DMS79 treated with DMSO at 0.1 percent for 48 hours (cell line): ENCODE results near the gene COG7.

ENCODE experiments used
- DNase-seq: peaks from one replicate; lab custom pipeline; 2025; lab: John Stamatoyannopoulos, UW

Gene COG7

DNA sequence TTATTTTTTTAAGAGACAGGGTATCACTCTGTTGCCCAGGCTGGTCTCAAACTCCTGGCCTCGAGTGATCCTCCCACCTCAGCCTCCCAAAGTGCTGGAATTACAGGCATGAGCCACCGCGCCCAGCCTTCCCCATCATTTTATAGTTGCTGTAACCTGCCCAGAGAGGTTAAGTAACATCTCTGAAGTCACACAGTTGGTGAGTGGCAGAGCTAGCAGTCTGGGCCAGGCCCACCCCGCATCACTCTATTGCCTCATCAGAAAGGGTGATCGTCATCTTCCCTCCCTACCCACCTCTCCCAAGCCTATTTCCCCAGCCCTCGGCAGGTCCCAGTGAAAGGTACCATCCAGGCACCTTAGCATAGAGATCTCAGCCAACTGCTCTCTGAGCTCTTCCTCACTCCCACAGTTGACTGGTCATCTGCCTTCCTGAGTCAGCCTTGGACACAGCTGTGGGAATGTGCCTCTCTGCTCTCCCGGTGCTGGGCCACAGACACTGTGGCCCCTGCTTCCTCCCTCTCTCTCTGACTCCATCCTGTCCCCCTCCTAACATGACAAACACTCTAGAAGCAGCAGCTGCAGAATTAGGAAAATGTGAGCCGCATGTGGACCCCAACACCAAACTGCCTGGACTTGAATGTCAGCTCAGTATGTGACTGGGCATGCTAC lies 93.8 kb downstream of the COG7 start:
- DNase-seq, result no peak

DNA sequence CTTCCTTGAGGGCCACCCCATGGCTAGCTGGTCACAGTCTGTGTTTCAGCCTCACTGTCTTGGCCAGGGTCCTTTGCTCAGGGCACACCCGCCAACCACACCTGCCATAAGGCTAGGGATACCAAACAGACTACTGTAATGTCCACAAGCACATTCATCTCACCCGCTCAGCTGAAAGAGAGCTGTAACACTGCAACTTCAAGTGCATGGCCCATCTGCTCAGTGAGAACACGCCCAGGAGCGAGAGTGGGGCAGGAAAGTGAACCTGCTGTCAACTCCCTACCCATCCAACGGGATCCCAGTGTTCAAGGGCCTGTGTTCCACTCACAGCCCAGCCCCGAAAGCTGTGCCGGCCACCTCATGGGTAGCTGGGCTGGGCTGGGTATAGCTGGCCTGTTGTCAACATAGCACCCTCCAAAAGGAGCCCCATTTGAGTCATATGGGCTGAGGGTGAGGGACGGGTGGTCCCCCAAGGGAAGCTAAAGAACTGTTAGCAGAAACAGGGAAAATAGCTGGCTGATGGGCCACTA lies 95.2 kb downstream of the COG7 start:
- no peak for DNase-seq

DNA sequence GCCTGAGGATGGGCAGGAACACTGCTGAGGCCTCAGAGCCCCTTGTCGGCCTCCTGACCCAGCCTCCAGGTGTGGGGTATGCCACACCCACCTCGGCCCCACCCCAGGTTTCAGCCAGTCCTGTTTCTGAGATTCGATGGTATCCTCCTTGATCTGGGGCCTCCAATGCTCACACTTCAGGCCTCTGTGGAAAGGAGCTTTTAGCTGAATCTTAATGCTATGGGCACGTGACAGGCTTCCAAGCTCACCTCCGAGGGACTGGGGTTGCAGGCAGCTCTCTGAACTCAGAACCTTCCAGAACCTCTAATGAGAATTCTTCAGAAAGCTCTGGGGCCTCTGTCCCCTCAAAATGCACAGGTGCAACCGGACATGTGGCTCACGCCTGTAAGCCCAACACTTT lies 96.0 kb downstream of the COG7 start:
- DNase-seq, result no peak

DNA sequence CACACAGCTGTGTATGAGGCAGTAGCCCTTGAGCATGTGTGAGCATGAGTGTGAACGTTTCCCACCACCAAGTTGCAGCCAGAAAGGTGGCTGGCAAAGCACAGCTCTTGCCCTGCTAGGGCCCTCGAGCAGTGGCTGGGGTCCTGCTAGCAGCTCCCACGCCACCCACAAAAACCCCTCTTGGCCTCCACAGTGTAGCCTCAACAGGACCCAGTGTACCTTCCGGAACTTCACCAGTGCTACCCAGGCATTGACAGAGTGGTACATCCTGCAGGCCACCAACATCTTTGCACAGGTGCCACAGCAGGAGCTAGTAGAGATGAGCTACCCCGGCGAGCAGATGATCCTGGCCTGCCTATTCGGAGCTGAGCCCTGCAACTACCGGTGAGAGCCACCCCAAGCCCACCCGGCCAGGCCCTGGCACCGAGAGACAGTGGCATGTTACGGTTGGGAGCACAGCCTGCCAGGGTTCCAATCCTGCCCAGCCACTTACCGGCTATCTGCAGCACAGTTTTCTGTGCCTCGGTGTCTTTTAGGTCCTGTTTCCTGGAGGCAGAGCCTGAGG lies 97.8 kb downstream of the COG7 start:
- DNase-seq, result no peak

DNA sequence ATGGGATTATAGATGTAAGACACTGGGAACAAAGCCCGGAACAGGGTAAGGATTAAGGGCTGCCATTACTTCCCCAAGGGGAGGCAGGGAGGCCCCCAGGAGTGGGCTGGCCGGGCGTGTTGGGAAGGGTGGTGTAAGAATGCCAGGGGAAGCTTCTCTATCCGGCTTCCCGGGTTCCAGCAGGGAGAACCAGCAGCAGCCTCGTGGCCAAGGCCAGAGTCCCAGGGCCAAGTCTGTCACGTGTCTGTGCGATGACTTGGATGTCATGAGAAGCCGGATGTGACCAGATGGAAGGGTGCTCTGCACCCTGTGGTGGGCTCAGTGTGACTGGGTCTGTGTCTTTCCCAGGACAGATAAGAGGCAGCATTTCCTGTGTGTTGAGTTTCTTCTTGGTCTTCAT lies 98.7 kb downstream of the COG7 start:
- no peak for DNase-seq

DNA sequence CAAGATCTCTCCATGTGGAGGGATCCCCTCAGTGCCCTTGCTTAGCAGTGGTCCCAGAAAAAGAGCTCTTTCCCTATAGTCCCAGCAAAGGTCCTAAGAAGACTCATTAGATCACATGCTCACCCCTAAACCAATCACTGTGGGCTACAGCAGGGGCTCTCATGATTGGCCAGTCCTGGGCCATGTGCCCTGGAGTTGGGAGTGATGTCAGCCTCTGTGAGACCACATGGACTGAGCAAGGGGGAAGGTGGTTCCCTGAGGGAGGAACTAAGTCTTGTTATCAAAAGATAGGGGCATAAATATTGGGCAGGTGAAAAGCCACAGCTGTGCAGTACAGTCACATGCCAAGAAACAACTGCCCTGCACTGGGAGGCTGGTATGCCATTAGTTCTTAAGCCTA lies 99.5 kb downstream of the COG7 start:
- DNase-seq, result no peak

DNA sequence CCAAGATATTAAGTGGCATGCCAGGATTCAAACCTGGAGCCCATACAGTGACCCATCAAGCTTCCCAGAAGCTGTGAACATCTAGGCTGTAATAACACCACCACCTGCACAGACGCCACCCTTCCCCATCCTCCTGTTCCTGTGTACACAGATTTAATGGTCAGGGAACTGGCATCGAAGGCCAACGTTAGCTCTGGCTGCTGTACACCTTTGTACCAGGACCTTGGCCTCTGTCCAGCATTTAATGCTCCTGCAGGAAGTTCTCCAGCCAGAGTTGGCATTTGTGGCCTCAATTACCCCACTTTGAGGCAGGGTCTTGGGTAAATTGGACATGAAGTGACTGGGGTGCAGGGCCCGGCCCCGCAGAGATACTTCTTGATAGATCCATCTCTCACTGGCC lies 101.6 kb downstream of the COG7 start:
- no peak for DNase-seq

DNA sequence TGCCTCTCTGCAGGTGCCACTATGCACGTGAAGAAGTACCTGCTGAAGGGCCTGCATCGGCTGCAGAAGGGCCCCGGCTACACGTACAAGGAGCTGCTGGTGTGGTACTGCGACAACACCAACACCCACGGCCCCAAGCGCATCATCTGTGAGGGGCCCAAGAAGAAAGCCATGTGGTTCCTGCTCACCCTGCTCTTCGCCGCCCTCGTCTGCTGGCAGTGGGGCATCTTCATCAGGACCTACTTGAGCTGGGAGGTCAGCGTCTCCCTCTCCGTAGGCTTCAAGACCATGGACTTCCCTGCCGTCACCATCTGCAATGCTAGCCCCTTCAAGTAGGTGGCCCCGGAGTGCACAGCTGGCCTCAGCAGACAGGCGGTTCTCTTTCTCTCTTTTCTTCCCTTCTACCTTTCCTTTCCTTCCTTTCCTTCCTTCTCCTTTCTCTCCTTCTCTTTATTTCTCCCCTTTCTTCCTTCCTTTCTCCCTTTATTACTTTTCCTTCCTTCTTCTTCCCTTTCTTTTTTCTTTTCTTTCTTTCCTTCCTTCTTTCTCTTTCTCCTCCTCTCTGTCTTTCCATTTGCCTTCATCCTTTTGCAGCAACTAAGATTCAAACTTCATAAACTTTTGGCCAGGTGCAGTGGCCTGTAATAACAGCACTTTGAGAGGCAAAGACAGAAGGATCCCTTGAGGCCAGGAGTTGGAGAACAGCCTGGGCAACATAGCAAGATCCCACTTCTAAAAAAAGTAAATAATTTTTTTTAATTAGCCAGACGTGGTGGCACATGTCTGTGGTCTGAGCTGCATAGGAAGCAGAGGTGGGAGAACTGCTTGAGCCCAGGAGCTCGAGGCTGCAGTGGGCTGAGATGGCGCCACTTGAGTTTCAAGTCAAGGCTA lies 104.2 kb downstream of the COG7 start:
- no peak for DNase-seq

DNA sequence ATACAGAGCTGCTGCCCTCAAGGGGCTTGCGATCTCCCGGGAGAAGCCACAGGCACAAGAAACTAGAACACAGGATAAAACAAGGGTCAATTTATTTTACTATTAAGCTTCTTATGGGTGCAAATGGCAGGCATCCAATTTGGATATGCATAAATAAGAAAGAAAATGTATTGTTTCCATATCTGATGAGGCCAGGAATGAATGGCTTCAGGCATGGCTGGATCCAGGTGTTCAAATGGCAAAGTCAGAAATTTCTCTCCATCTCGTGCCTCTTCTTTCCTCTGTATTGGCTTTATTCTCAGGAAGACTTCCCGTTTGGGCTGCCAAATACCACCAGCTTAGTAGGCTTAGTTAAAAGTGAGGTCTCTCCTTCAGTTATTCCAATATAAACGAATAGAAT lies 107.8 kb downstream of the COG7 start:
- DNase-seq, result no peak

DNA sequence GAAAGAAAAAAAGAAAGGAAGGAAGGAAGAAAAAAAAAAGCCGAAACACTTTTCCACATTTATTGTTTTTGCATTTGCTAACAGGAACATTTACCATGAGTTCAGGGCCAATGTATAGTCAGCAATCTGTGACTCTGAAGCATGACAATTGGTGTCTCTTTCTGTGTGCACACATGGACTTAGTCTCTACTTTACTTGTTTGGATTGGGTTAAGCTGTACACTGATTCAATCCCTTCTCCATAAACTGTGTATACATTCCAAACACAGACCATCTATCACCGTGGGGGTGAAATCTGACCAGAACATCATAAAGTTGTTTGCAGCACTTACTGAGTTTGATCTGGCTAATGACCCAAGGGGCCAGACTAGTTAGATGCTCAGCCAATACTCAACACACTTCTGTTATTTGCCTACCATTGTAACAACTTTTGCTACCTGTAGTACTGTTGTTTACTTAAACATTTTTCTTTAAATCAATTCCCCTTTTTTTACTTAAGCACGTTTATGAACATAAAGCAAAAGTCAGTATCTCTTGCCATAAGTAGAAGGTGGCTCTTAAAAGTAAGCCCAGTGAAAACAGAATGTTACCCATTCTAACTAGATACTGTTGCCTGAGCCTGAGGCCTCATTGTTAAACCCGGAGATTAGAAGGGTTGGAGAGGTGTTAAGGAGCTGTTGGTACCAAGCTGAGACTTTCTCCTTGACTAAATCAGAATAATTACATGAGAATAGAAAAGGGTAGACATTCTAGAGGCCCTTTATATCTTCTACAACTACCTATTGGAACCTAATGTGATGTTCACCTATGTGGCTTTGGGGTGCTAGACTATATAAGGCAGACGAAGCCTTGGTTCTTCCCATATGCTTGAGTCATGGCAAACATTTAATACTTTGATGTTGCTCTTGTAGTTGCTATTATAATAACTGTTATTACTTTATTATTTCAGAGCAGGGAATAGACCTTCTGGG lies 109.1 kb downstream of the COG7 start:
- no peak for DNase-seq

DNA sequence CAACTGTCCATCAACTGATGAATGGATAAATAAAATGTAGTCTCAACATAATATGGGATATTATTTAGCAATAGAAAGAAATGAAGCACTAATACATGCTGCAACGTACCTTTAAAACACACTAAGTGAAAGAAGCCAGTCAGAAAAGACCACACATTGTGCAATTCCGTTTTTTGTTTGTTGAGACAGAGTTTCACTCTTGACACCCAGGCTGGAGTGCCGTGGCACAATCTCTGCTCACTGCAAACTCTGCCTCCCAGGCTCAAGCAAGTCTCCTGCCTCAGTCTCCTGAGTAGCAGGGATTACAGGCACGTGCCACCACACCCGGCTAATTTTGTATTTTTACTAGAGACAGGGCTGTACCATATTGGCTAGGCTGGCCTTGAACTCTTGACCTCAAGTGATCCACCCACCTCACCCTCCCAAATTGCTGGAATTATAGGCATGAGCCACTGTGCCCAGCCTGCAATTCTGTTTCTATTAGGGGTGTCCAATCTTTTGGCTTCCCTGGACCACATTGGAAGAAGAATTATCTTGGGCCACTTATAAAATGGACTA lies 110.8 kb downstream of the COG7 start:
- DNase-seq, result no peak

DNA sequence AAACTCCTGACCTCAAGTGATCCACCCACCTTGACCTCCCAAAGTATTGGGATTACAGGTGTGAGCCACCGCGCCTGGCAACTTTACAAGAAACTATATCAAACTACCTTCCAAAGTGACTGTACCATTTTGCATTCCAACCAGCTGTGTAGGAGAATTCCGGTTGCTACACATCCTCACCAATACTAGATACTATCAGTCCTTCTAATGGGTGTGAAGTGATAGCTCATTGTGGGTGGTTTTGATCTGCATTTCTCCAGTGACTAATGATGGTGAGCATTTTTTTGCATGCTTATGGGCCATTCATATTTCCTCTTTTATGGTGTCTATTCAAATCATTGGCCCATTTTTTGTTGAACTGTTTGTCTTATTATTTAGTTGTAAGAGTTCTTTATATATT lies 113.2 kb downstream of the COG7 start:
- DNase-seq, result no peak
